ENCODE data around the gene STK10.

- TF ChIP-seq POLR2AphosphoS5 (IDR thresholded peaks at IDR 0.05; ENCODE audit: borderline replicate concordance, low read depth, low read length) (no peak), EZH2 (IDR thresholded peaks at IDR 0.05) (no peak)
Measured at GRCh38 chr5:172003746-172004145, 184.3 kb downstream of the STK10 start.

Measured in SK-N-MC (cell line).